ENCODE data around the gene SRA1.

SRA1 gene

GRCh38 chr5:140549237-140550144 is 7.8 kb downstream of the SRA1 start:
- DNase-seq = peak; percentile 1

GRCh38 chr5:140548791-140549190 is 8.5 kb downstream of the SRA1 start:
- DNase-seq = no peak

- DNase-seq = no peak
Measured at GRCh38 chr5:140548300-140548688, 9.0 kb downstream of the SRA1 start.

- peak; percentile 31 for DNase-seq
Measured at GRCh38 chr5:140547508-140548299, 9.6 kb downstream of the SRA1 start, which contains the start of gene EIF4EBP3. Gene EIF4EBP3, plus strand, starts transcription at chr5:140547662. Its CDS starts 76 bp downstream, at chr5:140547738.

GRCh38 chr5:140546851-140547507 is 10.3 kb downstream of the SRA1 start:
- DNase-seq = no peak

- no peak for DNase-seq
Measured at GRCh38 chr5:140545606-140546005, 11.7 kb downstream of the SRA1 start.

- DNase-seq = no peak
Measured at GRCh38 chr5:140544986-140545385, 12.3 kb downstream of the SRA1 start.

GRCh38 chr5:140542972-140543371 is 14.3 kb downstream of the SRA1 start:
- DNase-seq = no peak

GRCh38 chr5:140540227-140540626 is 17.0 kb downstream of the SRA1 start:
- DNase-seq = no peak

- no peak for DNase-seq
Measured at GRCh38 chr5:140524003-140524402, 33.3 kb downstream of the SRA1 start.

- no peak for DNase-seq
Measured at GRCh38 chr5:140513124-140513523, 44.1 kb downstream of the SRA1 start.

GRCh38 chr5:140509898-140510297 is 47.4 kb downstream of the SRA1 start:
- DNase-seq = no peak

GRCh38 chr5:140502834-140503233 is 54.4 kb downstream of the SRA1 start:
- no peak for DNase-seq

All from DMS153 (cell line).